Bronchial epithelial cell (primary cell): Measurements from ENCODE around the gene MBD5. TPM values are rescaled to one million over a fixed set of nuclear protein-coding genes. Genes with fewer than 3 reads are reported as not detected.

Experiments used
- DNase-seq: peaks from one replicate; pipeline ENCODE4 v3.0.0-alpha.2; 2010; ENCODE audit warnings: low read depth
- FAIRE-seq: peaks from 2 replicates; lab custom pipeline; 2011; peaks lifted over from hg19 to GRCh38; lab: Jason Lieb, UNC
- H3K27me3 ChIP-seq: 2 replicates; pipeline ENCODE4 v1.5.1; 2011; ENCODE audit warnings: low read length; ENCODE audit not compliant: control insufficient read depth, insufficient read depth
- H3K36me3 ChIP-seq: 2 replicates; pipeline ENCODE4 v1.5.1; 2011; ENCODE audit warnings: low read length; ENCODE audit not compliant: control insufficient read depth, insufficient read depth
- H3K4me3 ChIP-seq: 2 replicates; pipeline ENCODE4 v1.5.1; 2011; ENCODE audit warnings: mild to moderate bottlenecking, low read depth, low read length, control low read depth
- CTCF ChIP-seq: IDR thresholded peaks from 2 replicates; pipeline ENCODE4 v1.5.1; 2011; ENCODE audit warnings: mild to moderate bottlenecking, moderate library complexity, low read length, control low read depth, inconsistent platforms; ENCODE audit not compliant: insufficient read depth, severe bottlenecking
- total RNA-seq: library from RNA; depleted of rRNA; stranded (reverse); fragments of >200 nt; gene quantifications from 2 replicates; pipeline ENCODE4 v1.2.1, GENCODE V29; 2014

MBD5 gene
- total RNA-seq, 1 donor from 2014 or later: 5.3 TPM

- TF ChIP-seq CTCF: no peak
- FAIRE-seq: no peak
- no peaks in the 10 kb centered on the region for H3K27me3 ChIP-seq
- DNase-seq: no peak
- H3K36me3 ChIP-seq: no peaks in the 10 kb centered on the region
- H3K4me3 ChIP-seq: no peak overlapping the region
Measured at GRCh38 chr2:148221166-148221565, 200.3 kb downstream of the MBD5 start.

- FAIRE-seq: no peak
- no peak for DNase-seq
- no peak overlapping the region for H3K4me3 ChIP-seq
- H3K36me3 ChIP-seq: no peaks in the 10 kb centered on the region
- no peaks in the 10 kb centered on the region for H3K27me3 ChIP-seq
- no peak for TF ChIP-seq CTCF
Measured at GRCh38 chr2:148221926-148222325, 201.0 kb downstream of the MBD5 start.

- Histone ChIP-seq H3K4me3 (no peak overlapping the region), H3K36me3 (peaks cover 1% of the 10 kb centered on the region), H3K27me3 (no peaks in the 10 kb centered on the region)
- TF ChIP-seq CTCF: no peak
- DNase-seq (no peak), FAIRE-seq (no peak)
Measured at GRCh38 chr2:148231858-148232257, 211.0 kb downstream of the MBD5 start.

- peaks cover 1% of the 10 kb centered on the region for H3K36me3 ChIP-seq
- no peak for TF ChIP-seq CTCF
- no peaks in the 10 kb centered on the region for H3K27me3 ChIP-seq
- H3K4me3 ChIP-seq: no peak overlapping the region
- FAIRE-seq: no peak
- DNase-seq: no peak
Measured at GRCh38 chr2:148234143-148234542, 213.3 kb downstream of the MBD5 start.

- DNase-seq (no peak), FAIRE-seq (no peak)
- Histone ChIP-seq H3K36me3 (no peaks in the 10 kb centered on the region), H3K27me3 (no peaks in the 10 kb centered on the region), H3K4me3 (no peak overlapping the region)
- TF ChIP-seq CTCF: no peak
Measured at GRCh38 chr2:148237911-148238310, 217.0 kb downstream of the MBD5 start.

- no peak for TF ChIP-seq CTCF
- H3K27me3 ChIP-seq: no peaks in the 10 kb centered on the region
- DNase-seq: no peak
- H3K4me3 ChIP-seq: no peak overlapping the region
- H3K36me3 ChIP-seq: no peaks in the 10 kb centered on the region
- no peak for FAIRE-seq
Measured at GRCh38 chr2:148238561-148238960, 217.7 kb downstream of the MBD5 start.
